WTC11 (cell line): ENCODE data around the gene FSTL4.

Source experiments
- FOXP1 ChIP-seq: sonication (generic); formaldehyde crosslinking; IDR thresholded peaks from 2 replicates; pipeline ENCODE4 v1.8.0; 2022; ENCODE audit warnings: missing genetic modification reagents, mild to moderate bottlenecking, moderate library complexity, borderline replicate concordance
- MXD4 ChIP-seq: fragments of 250-450 bp; sonication (Bioruptor Pico); IDR thresholded peaks from 2 replicates; pipeline ENCODE4 v1.8.0; 2021; ENCODE audit warnings: mild to moderate bottlenecking, moderate library complexity, borderline replicate concordance
- NFYB ChIP-seq: sonication (generic); formaldehyde crosslinking; conservative IDR thresholded peaks from 2 replicates; pipeline ENCODE4 v1.8.0; 2022; ENCODE audit warnings: low read depth, missing genetic modification reagents
- RELA ChIP-seq: sonication (generic); formaldehyde crosslinking; IDR thresholded peaks from 2 replicates; pipeline ENCODE4 v1.8.1; 2022; ENCODE audit warnings: missing genetic modification reagents, mild to moderate bottlenecking, borderline replicate concordance
- RORB ChIP-seq: fragments of 250-450 bp; sonication (Bioruptor Pico); IDR thresholded peaks from 2 replicates; pipeline ENCODE4 v1.9.0; 2021; ENCODE audit warnings: mild to moderate bottlenecking
- ZNF138 ChIP-seq: sonication (generic); formaldehyde crosslinking; conservative IDR thresholded peaks from 2 replicates; pipeline ENCODE4 v1.8.1; 2022; ENCODE audit warnings: mild to moderate bottlenecking, moderate library complexity, missing genetic modification reagents
- ZNF423 ChIP-seq: fragments of 250-450 bp; sonication (Bioruptor Pico); IDR thresholded peaks from 2 replicates; pipeline ENCODE4 v2.1.2; 2022; ENCODE audit warnings: mild to moderate bottlenecking, moderate library complexity
- TF ChIP-seq, protein P1 (sequence below): fragments of 200-600 bp; IDR thresholded peaks from 2 replicates; pipeline ENCODE4 v1.8.0; 2022; ENCODE audit warnings: antibody characterized with exemption
- TF ChIP-seq, protein P2 (sequence below): sonication (generic); formaldehyde crosslinking; IDR thresholded peaks from 2 replicates; pipeline ENCODE4 v1.8.0; 2022; ENCODE audit warnings: mild to moderate bottlenecking, missing genetic modification reagents
- TF ChIP-seq, protein P3 (sequence below): sonication (generic); formaldehyde crosslinking; conservative IDR thresholded peaks from 2 replicates; pipeline ENCODE4 v1.8.1; 2022; ENCODE audit warnings: mild to moderate bottlenecking, missing genetic modification reagents
- TF ChIP-seq, protein P4 (sequence below): sonication (generic); formaldehyde crosslinking; IDR thresholded peaks from 2 replicates; pipeline ENCODE4 v1.8.1; 2023; ENCODE audit warnings: mild to moderate bottlenecking, missing genetic modification reagents, moderate library complexity
- TF ChIP-seq, protein P5 (sequence below): sonication (generic); formaldehyde crosslinking; IDR thresholded peaks from 2 replicates; pipeline ENCODE4 v1.8.0; 2022; ENCODE audit warnings: mild to moderate bottlenecking, missing genetic modification reagents

DNA sequence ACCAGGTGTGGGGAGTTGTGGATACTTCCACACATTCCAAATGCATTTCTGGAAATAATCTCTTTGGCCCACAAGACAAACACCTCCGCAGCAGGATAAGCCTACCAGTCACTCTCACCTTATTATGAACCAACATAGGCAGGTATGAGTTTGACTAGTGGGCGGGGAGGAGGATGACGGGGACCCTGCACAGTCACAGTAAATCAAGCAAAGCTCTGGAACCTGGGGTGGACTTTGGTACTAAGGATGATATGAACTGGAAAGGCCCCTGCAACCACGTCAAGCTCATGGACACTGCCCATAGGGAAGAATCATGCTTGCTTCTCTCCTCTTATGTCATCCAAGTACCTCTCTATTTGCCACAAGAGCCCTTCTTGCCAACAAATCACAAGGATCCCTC lies 301.2 kb downstream of the FSTL4 start:
- TF ChIP-seq ZNF138 (no peak), NFYB (CRISPR knock-in tag) (no peak), MXD4 (CRISPR knock-in tag) (no peak), FOXP1 (no peak), RORB (CRISPR knock-in tag) (no peak), RELA (no peak), ZNF423 (CRISPR knock-in tag) (no peak)
- TF ChIP-seq, protein P1, sequence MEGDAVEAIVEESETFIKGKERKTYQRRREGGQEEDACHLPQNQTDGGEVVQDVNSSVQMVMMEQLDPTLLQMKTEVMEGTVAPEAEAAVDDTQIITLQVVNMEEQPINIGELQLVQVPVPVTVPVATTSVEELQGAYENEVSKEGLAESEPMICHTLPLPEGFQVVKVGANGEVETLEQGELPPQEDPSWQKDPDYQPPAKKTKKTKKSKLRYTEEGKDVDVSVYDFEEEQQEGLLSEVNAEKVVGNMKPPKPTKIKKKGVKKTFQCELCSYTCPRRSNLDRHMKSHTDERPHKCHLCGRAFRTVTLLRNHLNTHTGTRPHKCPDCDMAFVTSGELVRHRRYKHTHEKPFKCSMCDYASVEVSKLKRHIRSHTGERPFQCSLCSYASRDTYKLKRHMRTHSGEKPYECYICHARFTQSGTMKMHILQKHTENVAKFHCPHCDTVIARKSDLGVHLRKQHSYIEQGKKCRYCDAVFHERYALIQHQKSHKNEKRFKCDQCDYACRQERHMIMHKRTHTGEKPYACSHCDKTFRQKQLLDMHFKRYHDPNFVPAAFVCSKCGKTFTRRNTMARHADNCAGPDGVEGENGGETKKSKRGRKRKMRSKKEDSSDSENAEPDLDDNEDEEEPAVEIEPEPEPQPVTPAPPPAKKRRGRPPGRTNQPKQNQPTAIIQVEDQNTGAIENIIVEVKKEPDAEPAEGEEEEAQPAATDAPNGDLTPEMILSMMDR = no peak
- TF ChIP-seq, protein P2, sequence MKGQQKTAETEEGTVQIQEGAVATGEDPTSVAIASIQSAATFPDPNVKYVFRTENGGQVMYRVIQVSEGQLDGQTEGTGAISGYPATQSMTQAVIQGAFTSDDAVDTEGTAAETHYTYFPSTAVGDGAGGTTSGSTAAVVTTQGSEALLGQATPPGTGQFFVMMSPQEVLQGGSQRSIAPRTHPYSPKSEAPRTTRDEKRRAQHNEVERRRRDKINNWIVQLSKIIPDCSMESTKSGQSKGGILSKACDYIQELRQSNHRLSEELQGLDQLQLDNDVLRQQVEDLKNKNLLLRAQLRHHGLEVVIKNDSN (CRISPR knock-in tag) = no peak
- TF ChIP-seq, protein P3, sequence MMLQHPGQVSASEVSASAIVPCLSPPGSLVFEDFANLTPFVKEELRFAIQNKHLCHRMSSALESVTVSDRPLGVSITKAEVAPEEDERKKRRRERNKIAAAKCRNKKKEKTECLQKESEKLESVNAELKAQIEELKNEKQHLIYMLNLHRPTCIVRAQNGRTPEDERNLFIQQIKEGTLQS = no peak
- TF ChIP-seq, protein P4, sequence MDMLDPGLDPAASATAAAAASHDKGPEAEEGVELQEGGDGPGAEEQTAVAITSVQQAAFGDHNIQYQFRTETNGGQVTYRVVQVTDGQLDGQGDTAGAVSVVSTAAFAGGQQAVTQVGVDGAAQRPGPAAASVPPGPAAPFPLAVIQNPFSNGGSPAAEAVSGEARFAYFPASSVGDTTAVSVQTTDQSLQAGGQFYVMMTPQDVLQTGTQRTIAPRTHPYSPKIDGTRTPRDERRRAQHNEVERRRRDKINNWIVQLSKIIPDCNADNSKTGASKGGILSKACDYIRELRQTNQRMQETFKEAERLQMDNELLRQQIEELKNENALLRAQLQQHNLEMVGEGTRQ = no peak
- TF ChIP-seq, protein P5, sequence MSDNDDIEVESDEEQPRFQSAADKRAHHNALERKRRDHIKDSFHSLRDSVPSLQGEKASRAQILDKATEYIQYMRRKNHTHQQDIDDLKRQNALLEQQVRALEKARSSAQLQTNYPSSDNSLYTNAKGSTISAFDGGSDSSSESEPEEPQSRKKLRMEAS (CRISPR knock-in tag) = no peak
